Thoracic aorta (tissue), 2 donors: ENCODE measurements around the gene PPP3CA. TPM values are rescaled to one million over a fixed set of nuclear protein-coding genes. Genes with fewer than 3 reads are reported as not detected.

Experiments
- ATAC-seq: fragments of 150-250 bp; one replicate; pipeline ENCODE4 v1.8.0; 2017; ENCODE audit warnings: low read depth; ENCODE audit not compliant: insufficient number of reproducible peaks, low FRiP score
- DNase-seq: peaks from one replicate; pipeline ENCODE4 v3.0.0-alpha.2; 2020; ENCODE audit warnings: low spot score
- H3K27ac ChIP-seq, 2 donors: fragments of 200-600 bp; sonication (generic); 1 replicate in 1 of 2; 2 replicates in 1 of 2; pipeline ENCODE4 v1.5.1; 2016; ENCODE audit warnings: mild to moderate bottlenecking in 2 of 2, moderate library complexity in 2 of 2
- H3K27me3 ChIP-seq: fragments of 200-600 bp; sonication (generic); replicated peaks from 2 replicates; pipeline ENCODE4 v1.6.0; 2016; ENCODE audit warnings: mild to moderate bottlenecking; ENCODE audit not compliant: insufficient read depth
- H3K36me3 ChIP-seq: fragments of 200-600 bp; sonication (generic); one replicate; pipeline ENCODE4 v1.5.1; 2016
- H3K4me1 ChIP-seq, 2 donors: fragments of 200-600 bp; sonication (generic); 1 replicate in 1 of 2; 2 replicates in 1 of 2; pipeline versions ENCODE4 v1.5.1 to v1.6.0; 2016; ENCODE audit warnings: low read depth in 2 of 2, mild to moderate bottlenecking in 1 of 2; ENCODE audit not compliant: control insufficient read depth in 1 of 2
- H3K4me3 ChIP-seq: fragments of 200-600 bp; sonication (generic); 2 replicates; pipeline ENCODE4 v1.5.1; 2016; ENCODE audit warnings: mild to moderate bottlenecking
- H3K9me3 ChIP-seq: fragments of 200-600 bp; sonication (generic); 2 replicates; pipeline ENCODE4 v1.5.1; 2016
- CTCF ChIP-seq: fragments of 200-600 bp; sonication (generic); IDR thresholded peaks from one replicate; pipeline ENCODE4 v1.5.1; 2019; ENCODE audit warnings: antibody characterized with exemption
- total RNA-seq, 2 donors: library from RNA; depleted of rRNA; stranded (reverse); fragments of >200 nt; gene quantifications; one replicate each; pipeline versions ENCODE4 v1.1.0 to v1.2.3, GENCODE V29; 2016

PPP3CA gene
- total RNA-seq, 2 donors from 2014 or later = 21.9 to 43.2 TPM

- no peaks in the 10 kb centered on the region for H3K27me3 ChIP-seq
- DNase-seq (no peak), ATAC-seq (no peak)
- no peaks in the 10 kb centered on the region for H3K4me1 ChIP-seq
- H3K36me3 ChIP-seq = no peaks in the 10 kb centered on the region
- TF ChIP-seq CTCF = no peak
- no peak overlapping the region for H3K27ac ChIP-seq
- H3K4me3 ChIP-seq = no peak overlapping the region
- H3K9me3 ChIP-seq = no peaks in the 10 kb centered on the region
These were observed 363.9 kb downstream of the PPP3CA start for GRCh38 chr4:100983426-100983825.

- H3K36me3 ChIP-seq = no peaks in the 10 kb centered on the region
- no peaks in the 10 kb centered on the region for H3K27me3 ChIP-seq
- H3K27ac ChIP-seq = no peak overlapping the region
- peaks cover 0 to 6% of the 10 kb centered on the region in 2 donors for H3K4me1 ChIP-seq
- ATAC-seq (no peak), DNase-seq (no peak)
- no peak for TF ChIP-seq CTCF
- no peaks in the 10 kb centered on the region for H3K9me3 ChIP-seq
- H3K4me3 ChIP-seq = no peak overlapping the region
These were observed 365.0 kb downstream of the PPP3CA start for GRCh38 chr4:100982345-100982744.

GRCh38 chr4:100981447-100982204 lies 365.7 kb downstream of the PPP3CA start:
- H3K4me3 ChIP-seq = no peak overlapping the region
- no peaks in the 10 kb centered on the region for H3K36me3 ChIP-seq
- H3K9me3 ChIP-seq = no peaks in the 10 kb centered on the region
- H3K4me1 ChIP-seq = peaks cover 0 to 11% of the 10 kb centered on the region in 2 donors
- no peaks in the 10 kb centered on the region for H3K27me3 ChIP-seq
- no peak for ATAC-seq
- no peak for TF ChIP-seq CTCF
- no peak for DNase-seq
- no peak overlapping the region for H3K27ac ChIP-seq

GRCh38 chr4:100979736-100980135 lies 367.6 kb downstream of the PPP3CA start:
- H3K4me1 ChIP-seq = peaks cover 0 to 11% of the 10 kb centered on the region in 2 donors
- H3K27ac ChIP-seq = no peak overlapping the region
- H3K36me3 ChIP-seq = no peaks in the 10 kb centered on the region
- H3K27me3 ChIP-seq = no peaks in the 10 kb centered on the region
- H3K9me3 ChIP-seq = no peaks in the 10 kb centered on the region
- DNase-seq (no peak), ATAC-seq (no peak)
- no peak for TF ChIP-seq CTCF
- H3K4me3 ChIP-seq = no peak overlapping the region

GRCh38 chr4:100977746-100978397 lies 369.5 kb downstream of the PPP3CA start:
- TF ChIP-seq CTCF = no peak
- H3K36me3 ChIP-seq = no peaks in the 10 kb centered on the region
- no peaks in the 10 kb centered on the region for H3K27me3 ChIP-seq
- no peak overlapping the region for H3K4me3 ChIP-seq
- no peaks in the 10 kb centered on the region for H3K9me3 ChIP-seq
- ATAC-seq (no peak), DNase-seq (no peak)
- H3K4me1 ChIP-seq = peaks cover 0 to 11% of the 10 kb centered on the region in 2 donors
- H3K27ac ChIP-seq = no peak overlapping the region
